C4-2B (cell line): ENCODE data around the gene SIRT2.

ENCODE experiments used
- H3K27ac ChIP-seq: fragments of 450-650 bp; 2 replicates; pipeline ENCODE4 v1.5.1; 2017
- ZFX ChIP-seq: fragments of 450-650 bp; IDR thresholded peaks from 2 replicates; pipeline ENCODE4 v1.6.1; 2017
- TF ChIP-seq, protein P1 (sequence below): fragments of 450-650 bp; conservative IDR thresholded peaks from 2 replicates; pipeline ENCODE4 v1.5.1; 2017; ENCODE audit warnings: mild to moderate bottlenecking

Gene SIRT2

DNA sequence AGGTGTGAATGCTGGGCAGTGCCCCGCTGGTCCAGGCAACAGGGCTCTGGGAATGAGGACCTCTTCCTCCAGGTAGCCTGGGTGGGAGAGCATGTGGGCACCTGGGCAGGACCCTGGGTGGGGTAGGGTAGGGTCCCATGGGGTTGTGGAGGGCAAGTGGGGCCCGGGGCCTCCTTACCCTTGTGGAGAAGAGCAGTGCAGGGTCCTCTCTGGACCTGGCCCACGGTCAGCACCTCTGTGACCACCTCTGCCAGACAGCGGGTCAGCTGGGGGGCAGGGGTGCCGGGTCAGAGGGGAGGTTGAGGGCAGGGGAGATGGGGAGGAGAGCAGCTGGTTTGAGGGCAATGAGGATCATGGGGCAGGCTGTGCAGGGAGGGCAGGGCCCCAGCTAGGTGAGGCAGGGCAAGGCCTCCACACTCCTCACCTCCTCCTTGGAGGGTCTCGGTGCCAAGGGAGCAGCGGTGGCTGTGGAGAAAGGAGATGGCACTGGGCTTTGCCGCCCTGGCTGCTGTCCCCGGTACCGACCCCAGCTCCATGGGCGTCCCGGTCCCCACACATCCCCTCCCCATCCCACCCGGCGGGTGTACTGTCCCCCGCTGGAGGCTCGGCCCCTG lies 12.1 kb upstream of the SIRT2 start:
- TF ChIP-seq, protein P1, sequence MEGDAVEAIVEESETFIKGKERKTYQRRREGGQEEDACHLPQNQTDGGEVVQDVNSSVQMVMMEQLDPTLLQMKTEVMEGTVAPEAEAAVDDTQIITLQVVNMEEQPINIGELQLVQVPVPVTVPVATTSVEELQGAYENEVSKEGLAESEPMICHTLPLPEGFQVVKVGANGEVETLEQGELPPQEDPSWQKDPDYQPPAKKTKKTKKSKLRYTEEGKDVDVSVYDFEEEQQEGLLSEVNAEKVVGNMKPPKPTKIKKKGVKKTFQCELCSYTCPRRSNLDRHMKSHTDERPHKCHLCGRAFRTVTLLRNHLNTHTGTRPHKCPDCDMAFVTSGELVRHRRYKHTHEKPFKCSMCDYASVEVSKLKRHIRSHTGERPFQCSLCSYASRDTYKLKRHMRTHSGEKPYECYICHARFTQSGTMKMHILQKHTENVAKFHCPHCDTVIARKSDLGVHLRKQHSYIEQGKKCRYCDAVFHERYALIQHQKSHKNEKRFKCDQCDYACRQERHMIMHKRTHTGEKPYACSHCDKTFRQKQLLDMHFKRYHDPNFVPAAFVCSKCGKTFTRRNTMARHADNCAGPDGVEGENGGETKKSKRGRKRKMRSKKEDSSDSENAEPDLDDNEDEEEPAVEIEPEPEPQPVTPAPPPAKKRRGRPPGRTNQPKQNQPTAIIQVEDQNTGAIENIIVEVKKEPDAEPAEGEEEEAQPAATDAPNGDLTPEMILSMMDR, result no peak
- TF ChIP-seq ZFX, result no peak
- H3K27ac ChIP-seq, result no peak overlapping the region

- H3K27ac ChIP-seq, result no peak overlapping the region
- TF ChIP-seq, protein P1, result no peak
- no peak for TF ChIP-seq ZFX
Measured at GRCh38 chr19:38910488-38910887, 11.1 kb upstream of the SIRT2 start.

- no peak for TF ChIP-seq ZFX
- TF ChIP-seq, protein P1, result no peak
- no peak overlapping the region for H3K27ac ChIP-seq
Measured at GRCh38 chr19:38908911-38909310, 9.5 kb upstream of the SIRT2 start.

GRCh38 chr19:38907670-38908069 lies 8.3 kb upstream of the SIRT2 start:
- no peak overlapping the region for H3K27ac ChIP-seq

DNA sequence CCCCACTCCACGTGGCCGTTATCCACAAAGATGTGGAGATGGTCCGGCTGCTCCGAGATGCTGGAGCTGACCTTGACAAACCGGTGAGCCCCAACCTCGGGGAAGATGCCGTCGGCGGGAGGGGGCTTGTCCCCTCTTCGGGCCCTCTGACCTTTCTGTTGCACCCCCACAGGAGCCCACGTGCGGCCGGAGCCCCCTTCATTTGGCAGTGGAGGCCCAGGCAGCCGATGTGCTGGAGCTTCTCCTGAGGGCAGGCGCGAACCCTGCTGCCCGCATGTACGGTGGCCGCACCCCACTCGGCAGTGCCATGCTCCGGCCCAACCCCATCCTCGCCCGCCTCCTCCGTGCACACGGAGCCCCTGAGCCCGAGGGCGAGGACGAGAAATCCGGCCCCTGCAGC lies 7.8 kb upstream of the SIRT2 start:
- no peak for TF ChIP-seq ZFX
- TF ChIP-seq, protein P1, result no peak
- H3K27ac ChIP-seq, result no peak overlapping the region

More at GRCh38 chr19:38907670-38908069, 8.3 kb upstream of the SIRT2 start:
- TF ChIP-seq, protein P1, result no peak
- no peak for TF ChIP-seq ZFX

DNA sequence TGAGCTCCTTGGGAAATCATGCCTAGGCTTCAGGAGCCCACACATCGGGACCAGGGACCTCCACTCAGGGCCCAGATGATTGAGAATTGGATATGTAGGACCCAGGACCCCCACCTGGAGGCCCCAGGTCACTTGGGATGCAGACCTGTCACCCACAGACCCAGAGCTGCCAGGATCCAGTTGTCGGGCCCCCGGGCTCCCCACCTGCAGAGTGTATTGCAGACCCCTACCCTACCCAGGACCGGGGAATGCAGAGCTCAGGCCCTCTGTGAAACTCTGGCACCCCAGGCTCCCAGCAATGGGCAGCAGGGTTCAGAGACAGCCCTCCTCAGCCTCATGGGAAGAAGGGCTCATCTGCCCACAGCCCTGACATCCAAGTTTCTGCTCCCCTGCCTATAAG lies 6.2 kb upstream of the SIRT2 start:
- TF ChIP-seq ZFX, result no peak
- TF ChIP-seq, protein P1, result no peak
- H3K27ac ChIP-seq, result no peak overlapping the region

- no peak for TF ChIP-seq ZFX
- TF ChIP-seq, protein P1, result no peak
- H3K27ac ChIP-seq, result no peak overlapping the region
Measured at GRCh38 chr19:38904581-38905539, 5.4 kb upstream of the SIRT2 start.
